Naive thymus-derived CD4-positive, alpha-beta T cell (primary cell): ENCODE data around the gene LILRA5. TPM values are rescaled to one million over a fixed set of nuclear protein-coding genes. Genes with fewer than 3 reads are reported as not detected.

Source experiments
- ATAC-seq: fragments of 150-1000 bp; cut with Tn5 transposase; 2 replicates; pipeline ENCODE4 v1.10.0; 2021; ENCODE audit warnings: mild to moderate bottlenecking, moderate library complexity
- CTCF ChIA-PET: fragments of 350-600 bp; sonication (Branson Sonifier 250); formaldehyde crosslinking; loops from one replicate; lab custom pipeline; 2021; ENCODE audit warnings: antibody characterized with exemption; lab: Charles Lee
- POLR2A ChIA-PET: fragments of 350-600 bp; sonication (Branson Sonifier 250); formaldehyde crosslinking; loops from one replicate; lab custom pipeline; 2021; ENCODE audit warnings: antibody characterized with exemption, inconsistent platforms; lab: Charles Lee
- DNase-seq, 9 donors: peaks; one replicate each; pipeline versions ENCODE4 v3.0.0 to v3.0.0-alpha.2; 2020 to 2022; ENCODE audit warnings: mixed read lengths in 1 of 9
- H3K27ac ChIP-seq: one replicate; pipeline ENCODE4 v1.7.0; 2013; ENCODE audit warnings: mild to moderate bottlenecking, low read depth, low read length, moderate library complexity
- H3K27me3 ChIP-seq, 2 donors: one replicate each; pipeline ENCODE4 v1.7.0; 2013; ENCODE audit warnings: low read length in 2 of 2, mild to moderate bottlenecking in 2 of 2, moderate library complexity in 2 of 2; ENCODE audit not compliant: control insufficient read depth in 2 of 2, insufficient read depth in 2 of 2
- H3K36me3 ChIP-seq, 3 experiments: 1 replicate in 2 of 3; 2 replicates in 1 of 3; pipeline ENCODE4 v1.7.0; 2013; ENCODE audit warnings: low read length in 3 of 3, mild to moderate bottlenecking in 3 of 3, moderate library complexity in 1 of 3; ENCODE audit not compliant: insufficient read depth in 3 of 3, control insufficient read depth in 2 of 3
- H3K4me1 ChIP-seq, 2 donors: one replicate each; pipeline ENCODE4 v1.7.0; 2013; ENCODE audit warnings: low read length in 2 of 2, mild to moderate bottlenecking in 2 of 2, moderate library complexity in 1 of 2; ENCODE audit not compliant: control insufficient read depth in 2 of 2, insufficient read depth in 2 of 2
- H3K4me3 ChIP-seq: 2 replicates; pipeline ENCODE4 v1.7.0; 2013; ENCODE audit warnings: mild to moderate bottlenecking, low read length
- H3K9me3 ChIP-seq, 3 experiments: 1 replicate in 2 of 3; 2 replicates in 1 of 3; pipeline ENCODE4 v1.7.0; 2013; ENCODE audit warnings: low read length in 3 of 3; ENCODE audit not compliant: control insufficient read depth in 2 of 3
- H3K27ac Mint-ChIP-seq, 9 donors: one replicate each; pipeline ENCODE4 v1.8.0; 2020 to 2022; ENCODE audit warnings: mixed read lengths in 9 of 9, mild to moderate bottlenecking in 8 of 9, moderate library complexity in 5 of 9, inconsistent platforms in 2 of 9
- H3K27me3 Mint-ChIP-seq, 5 donors: one replicate each; pipeline ENCODE4 v1.8.0; 2021 to 2022; ENCODE audit warnings: mixed read lengths in 5 of 5, mild to moderate bottlenecking in 1 of 5
- H3K36me3 Mint-ChIP-seq, 5 donors: one replicate each; pipeline ENCODE4 v1.8.0; 2020 to 2022; ENCODE audit warnings: mixed read lengths in 5 of 5, mild to moderate bottlenecking in 3 of 5, inconsistent platforms in 1 of 5
- H3K4me1 Mint-ChIP-seq, 7 donors: one replicate each; pipeline ENCODE4 v1.8.0; 2020 to 2022; ENCODE audit warnings: mixed read lengths in 7 of 7, mild to moderate bottlenecking in 3 of 7, inconsistent platforms in 1 of 7
- H3K4me3 Mint-ChIP-seq, 10 donors: one replicate each; pipeline ENCODE4 v1.8.0; 2020 to 2022; ENCODE audit warnings: mild to moderate bottlenecking in 10 of 10, mixed read lengths in 10 of 10, moderate library complexity in 6 of 10, inconsistent platforms in 2 of 10
- H3K9me3 Mint-ChIP-seq, 11 donors: one replicate each; pipeline ENCODE4 v1.8.0; 2020 to 2022; ENCODE audit warnings: mixed read lengths in 11 of 11, mild to moderate bottlenecking in 4 of 11, inconsistent platforms in 1 of 11, moderate library complexity in 1 of 11
- intact Hi-C, 2 donors: fragments of 100-400 bp; cut with micrococcal nuclease; formaldehyde crosslinking; loops; one replicate each; pipeline ENCODE4 v1.15.1; 2023
- polyA plus RNA-seq, 2 donors: library from polyadenylated mRNA; unstranded; fragments of 300-500 nt; fragmentation: Illumina TruSeq; gene quantifications; one replicate each; pipeline ENCODE4 v1.2.3, GENCODE V29; 2021
- total RNA-seq, 6 experiments: library from RNA in 5 of 6; stranded (reverse) in 5 of 6; gene quantifications; 1 replicate in 5 of 6; 2 replicates in 1 of 6; pipeline ENCODE4 v1.2.3 and lab custom pipeline; 2021 to 2026

The LILRA5 gene
- total and polyA plus RNA-seq, 7 experiments from 2014 or later = 0.32 to 82.1 (median 0.54) TPM; not detected in 2

DNA sequence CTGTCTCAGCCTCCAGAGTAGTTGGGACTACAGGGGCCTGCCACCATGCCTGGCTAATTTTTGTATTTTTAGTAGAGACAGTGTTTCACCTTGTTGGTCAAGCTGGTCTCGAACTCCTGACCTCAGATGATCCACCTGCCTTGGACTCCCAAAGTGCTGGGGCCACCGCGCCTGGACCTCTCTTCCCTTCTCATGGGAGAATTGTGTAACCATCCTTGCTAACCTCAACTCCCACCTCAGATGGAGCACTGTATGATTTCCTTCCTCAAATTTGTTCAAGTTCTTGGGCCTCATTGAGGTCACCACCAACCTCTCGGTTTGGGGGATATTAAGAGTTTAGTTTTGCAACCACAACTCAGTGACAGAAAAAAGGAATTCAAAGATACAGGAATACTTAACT, 10.7 kb downstream of the LILRA5 start:
- H3K36me3 Mint-ChIP-seq = no peaks in the 10 kb centered on the region
- H3K27ac Mint-ChIP-seq = peak overlapping the region in 1 of 9 donors; percentile 22
- H3K4me1 Mint-ChIP-seq = peaks cover 21 to 36% (median 31%) of the 10 kb centered on the region in 7 donors
- intact Hi-C loops = no loop called here
- Histone ChIP-seq H3K9me3 (no peaks in the 10 kb centered on the region), H3K27me3 (no peaks in the 10 kb centered on the region), H3K36me3 (no peaks in the 10 kb centered on the region), H3K4me1 (peaks cover 0 to 19% of the 10 kb centered on the region in 2 donors), H3K27ac (no peak overlapping the region), H3K4me3 (no peak overlapping the region)
- no peak for DNase-seq
- H3K27me3 Mint-ChIP-seq = peaks cover 0 to 15% (median 4%) of the 10 kb centered on the region in 5 donors
- ChIA-PET CTCF (interaction anchor here (0.6 to 0.7 kb wide), 2 partner anchors 449 to 1358 kb away, joined by 5 to 7 read pairs; no protein-coding TSS in a partner anchor), POLR2A (interaction anchor here (0.7 kb wide), 1 partner anchor 44 kb away, joined by 3 read pairs; no protein-coding TSS in a partner anchor)
- peak; percentile 78 for ATAC-seq
- no peak overlapping the region for H3K4me3 Mint-ChIP-seq
- H3K9me3 Mint-ChIP-seq = peaks cover 0 to 6% (median 0%) of the 10 kb centered on the region in 11 donors

DNA sequence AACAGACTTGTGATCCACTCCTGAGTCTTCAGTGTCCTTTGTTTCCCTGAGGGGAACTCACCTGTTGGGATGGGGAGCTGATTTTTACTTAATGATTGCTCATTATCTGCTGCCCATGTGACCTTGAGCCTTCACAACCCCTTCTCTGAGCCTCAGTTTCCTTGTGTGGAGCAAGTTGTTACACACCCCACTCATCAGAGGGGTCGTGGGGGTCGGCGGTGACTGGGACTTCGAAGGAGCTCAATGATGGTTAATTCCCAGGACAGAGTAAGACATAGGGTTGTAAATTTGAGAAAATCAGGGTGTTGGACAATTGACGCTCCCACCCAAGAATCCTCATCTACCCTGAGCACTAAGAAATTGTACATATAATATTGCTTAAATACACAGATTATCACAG, 13.5 kb downstream of the LILRA5 start:
- ChIA-PET CTCF (no interaction called here), POLR2A (no interaction called here)
- H3K27me3 ChIP-seq = no peaks in the 10 kb centered on the region
- H3K36me3 Mint-ChIP-seq = peaks cover 0 to under 1% (median 0%) of the 10 kb centered on the region in 5 donors
- no peak for DNase-seq
- H3K9me3 Mint-ChIP-seq = peaks cover 0 to 4% (median 0%) of the 10 kb centered on the region in 11 donors
- no peak overlapping the region for H3K4me3 Mint-ChIP-seq
- no peak overlapping the region for H3K4me3 ChIP-seq
- no peak overlapping the region for H3K27ac Mint-ChIP-seq
- peaks cover 10 to 19% (median 15%) of the 10 kb centered on the region in 7 donors for H3K4me1 Mint-ChIP-seq
- H3K4me1 ChIP-seq = peaks cover 0 to 6% of the 10 kb centered on the region in 2 donors
- H3K27me3 Mint-ChIP-seq = peaks cover 3 to 15% (median 8%) of the 10 kb centered on the region in 5 donors
- H3K36me3 ChIP-seq = no peaks in the 10 kb centered on the region
- ATAC-seq = no peak
- intact Hi-C loops = no loop called here
- H3K27ac ChIP-seq = no peak overlapping the region
- H3K9me3 ChIP-seq = no peaks in the 10 kb centered on the region

DNA sequence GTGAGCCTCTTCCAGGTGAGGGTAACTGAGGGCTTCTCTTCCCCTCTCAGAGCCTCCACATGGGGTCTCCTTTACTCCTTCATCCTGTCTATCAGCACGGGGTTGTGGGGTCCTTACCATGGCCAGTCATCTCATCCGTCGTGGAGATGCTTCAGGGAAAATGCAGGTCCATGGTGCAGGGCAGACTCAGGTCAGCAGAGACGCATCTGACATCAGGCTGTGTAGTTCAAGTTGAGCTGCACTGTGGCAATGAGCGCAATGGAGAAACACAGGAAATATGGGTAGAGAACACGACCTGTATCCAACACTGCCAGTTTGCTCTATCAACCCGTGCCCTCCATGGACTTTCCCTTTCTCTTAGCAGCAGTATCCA, 13.9 kb downstream of the LILRA5 start:
- CTCF ChIA-PET = no interaction called here
- Histone ChIP-seq H3K27me3 (no peaks in the 10 kb centered on the region), H3K9me3 (no peaks in the 10 kb centered on the region), H3K4me3 (no peak overlapping the region), H3K4me1 (peaks cover 0 to 2% of the 10 kb centered on the region in 2 donors), H3K36me3 (no peaks in the 10 kb centered on the region), H3K27ac (no peak overlapping the region)
- peaks cover 0 to 4% (median 0%) of the 10 kb centered on the region in 5 donors for H3K36me3 Mint-ChIP-seq
- H3K27ac Mint-ChIP-seq = no peak overlapping the region
- POLR2A ChIA-PET = no interaction called here
- peaks cover 6 to 15% (median 11%) of the 10 kb centered on the region in 7 donors for H3K4me1 Mint-ChIP-seq
- no peak overlapping the region for H3K4me3 Mint-ChIP-seq
- H3K9me3 Mint-ChIP-seq = peaks cover 0 to 8% (median 2%) of the 10 kb centered on the region in 11 donors
- intact Hi-C loops = no loop called here
- ATAC-seq (no peak), DNase-seq (no peak)
- peaks cover 7 to 15% (median 12%) of the 10 kb centered on the region in 5 donors for H3K27me3 Mint-ChIP-seq

DNA sequence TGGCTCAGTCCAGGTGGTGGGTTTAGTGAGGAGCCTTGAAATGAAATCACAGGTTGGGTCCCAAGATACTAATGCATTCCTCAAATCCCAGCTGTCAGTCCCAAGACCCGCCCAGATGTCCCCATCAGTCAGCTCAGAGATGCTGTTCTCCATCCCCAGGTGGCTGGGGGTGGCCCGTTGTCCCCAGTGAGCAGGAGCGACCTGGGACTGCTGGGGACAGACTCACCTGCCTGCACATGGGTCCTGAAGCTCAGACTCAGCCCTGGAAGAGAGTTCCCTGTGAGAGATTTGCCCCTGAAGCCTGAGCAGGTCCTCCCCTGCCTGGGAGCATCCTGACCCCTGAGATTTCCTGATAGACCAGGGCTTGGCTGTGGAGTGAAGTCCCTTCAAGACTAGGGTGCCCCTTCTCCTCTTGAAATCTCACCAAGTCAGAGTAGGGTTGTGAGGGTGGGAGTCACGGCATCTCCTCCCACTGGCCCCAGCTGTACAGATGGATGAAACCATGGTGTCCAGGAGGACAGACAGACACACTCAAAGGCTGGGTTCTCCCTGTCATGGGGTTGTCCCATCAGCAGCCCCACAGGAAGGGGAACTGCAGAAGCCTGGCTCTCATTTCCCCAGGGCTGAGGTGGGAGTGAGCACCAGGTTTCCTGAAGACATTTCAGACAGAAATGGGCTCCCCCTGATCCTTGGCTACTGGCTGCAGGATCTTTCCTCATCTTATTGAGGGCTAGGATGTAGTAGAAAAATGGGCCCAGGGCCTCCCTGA, 14.4 kb downstream of the LILRA5 start:
- peaks cover 0 to 14% (median 2%) of the 10 kb centered on the region in 11 donors for H3K9me3 Mint-ChIP-seq
- CTCF ChIA-PET = no interaction called here
- no peak for DNase-seq
- no peaks in the 10 kb centered on the region for H3K36me3 ChIP-seq
- no peak overlapping the region for H3K4me3 ChIP-seq
- peaks cover under 1 to 10% (median 6%) of the 10 kb centered on the region in 7 donors for H3K4me1 Mint-ChIP-seq
- ATAC-seq = no peak
- H3K27me3 Mint-ChIP-seq = peaks cover 9 to 18% (median 15%) of the 10 kb centered on the region in 5 donors
- intact Hi-C loops = no loop called here
- POLR2A ChIA-PET = interaction anchor here (0.9 kb wide), 1 partner anchor 161 kb away, joined by 3 read pairs; the partner anchor contains the start of gene CNOT3
- H3K27ac Mint-ChIP-seq = no peak overlapping the region
- H3K4me3 Mint-ChIP-seq = no peak overlapping the region
- no peaks in the 10 kb centered on the region for H3K27me3 ChIP-seq
- H3K4me1 ChIP-seq = no peaks in the 10 kb centered on the region
- no peak overlapping the region for H3K27ac ChIP-seq
- peaks cover 0 to 4% (median 0%) of the 10 kb centered on the region in 5 donors for H3K36me3 Mint-ChIP-seq
- no peaks in the 10 kb centered on the region for H3K9me3 ChIP-seq

DNA sequence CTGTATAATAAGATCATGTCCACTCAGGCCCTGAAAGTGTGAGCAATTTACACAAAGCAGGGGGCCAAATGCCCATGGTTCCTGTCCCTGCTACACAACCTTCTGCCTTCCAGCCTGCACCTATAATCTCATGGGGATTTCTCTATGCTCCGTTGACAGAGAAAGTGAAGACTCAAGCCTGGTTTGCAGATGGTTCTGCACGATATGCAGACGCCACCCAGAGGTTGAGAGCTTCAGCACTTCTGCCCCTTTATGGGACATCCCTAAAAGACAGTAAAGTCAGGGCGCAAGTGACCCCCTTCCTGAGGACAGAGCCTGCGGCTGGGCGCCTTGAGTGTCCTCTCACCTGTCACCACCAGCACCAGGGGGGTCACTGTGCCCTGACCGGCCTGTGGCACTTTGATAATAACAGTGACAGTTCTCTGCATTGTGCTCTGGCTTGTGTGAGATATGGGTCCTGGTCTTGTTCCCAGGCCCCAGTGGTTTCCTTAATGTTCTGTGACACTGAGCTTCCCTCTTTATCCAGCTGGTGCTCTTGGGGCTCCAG, 15.1 kb downstream of the LILRA5 start:
- Histone ChIP-seq H3K27me3 (no peaks in the 10 kb centered on the region), H3K27ac (no peak overlapping the region), H3K4me3 (no peak overlapping the region), H3K36me3 (no peaks in the 10 kb centered on the region), H3K9me3 (no peaks in the 10 kb centered on the region), H3K4me1 (no peaks in the 10 kb centered on the region)
- no peak overlapping the region for H3K4me3 Mint-ChIP-seq
- intact Hi-C loops = no loop called here
- CTCF ChIA-PET = no interaction called here
- peaks cover 0 to 4% (median 0%) of the 10 kb centered on the region in 7 donors for H3K4me1 Mint-ChIP-seq
- H3K36me3 Mint-ChIP-seq = peaks cover 0 to 4% (median 0%) of the 10 kb centered on the region in 5 donors
- H3K27ac Mint-ChIP-seq = no peak overlapping the region
- ATAC-seq (no peak), DNase-seq (no peak)
- peaks cover 15 to 23% (median 19%) of the 10 kb centered on the region in 5 donors for H3K27me3 Mint-ChIP-seq
- POLR2A ChIA-PET = interaction anchor here (0.9 kb wide), 1 partner anchor 160 kb away, joined by 3 read pairs; the partner anchor contains the start of gene CNOT3
- H3K9me3 Mint-ChIP-seq = peaks cover 0 to 18% (median 2%) of the 10 kb centered on the region in 11 donors

DNA sequence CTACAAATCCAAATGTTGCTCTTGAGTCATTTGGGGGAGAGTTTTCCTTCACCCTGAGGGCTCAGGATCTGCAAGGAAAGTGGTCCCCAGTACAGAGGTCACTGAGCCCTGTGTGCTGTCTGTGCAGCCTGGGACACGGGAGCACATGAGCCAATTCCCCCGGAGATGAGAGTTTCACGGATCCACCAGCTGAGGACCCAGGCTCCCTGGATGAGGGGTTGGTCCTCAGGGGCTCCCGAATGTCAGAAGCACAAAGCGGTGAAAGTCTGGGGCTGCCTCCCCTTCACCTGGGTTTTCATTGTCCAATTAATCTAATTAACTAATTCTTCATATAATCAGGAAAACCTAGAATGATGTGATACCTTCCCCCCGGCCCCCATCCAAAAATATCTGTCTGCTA, 18.4 kb downstream of the LILRA5 start:
- H3K36me3 Mint-ChIP-seq = peaks cover 0 to 4% (median 0%) of the 10 kb centered on the region in 5 donors
- POLR2A ChIA-PET = no interaction called here
- ATAC-seq (no peak), DNase-seq (no peak)
- no peaks in the 10 kb centered on the region for H3K36me3 ChIP-seq
- H3K4me1 Mint-ChIP-seq = peaks cover 0 to 5% (median 0%) of the 10 kb centered on the region in 7 donors
- no peaks in the 10 kb centered on the region for H3K27me3 ChIP-seq
- no peaks in the 10 kb centered on the region for H3K9me3 ChIP-seq
- CTCF ChIA-PET = no interaction called here
- no peaks in the 10 kb centered on the region for H3K4me1 ChIP-seq
- no peak overlapping the region for H3K4me3 ChIP-seq
- no peak overlapping the region for H3K4me3 Mint-ChIP-seq
- peaks cover 0 to 38% (median 27%) of the 10 kb centered on the region in 5 donors for H3K27me3 Mint-ChIP-seq
- no peak overlapping the region for H3K27ac ChIP-seq
- peaks cover 0 to 18% (median 2%) of the 10 kb centered on the region in 11 donors for H3K9me3 Mint-ChIP-seq
- H3K27ac Mint-ChIP-seq = no peak overlapping the region
- intact Hi-C loops = no loop called here
